Neural progenitor cell (in vitro differentiated cells): Measurements from ENCODE around the gene SNTG2. TPM values are rescaled to one million over a fixed set of nuclear protein-coding genes. Genes with fewer than 3 reads are reported as not detected.

ENCODE experiments used
- DNase-seq: peaks from one replicate; pipeline ENCODE4 v3.0.0-alpha.2; 2016; ENCODE audit warnings: low spot score
- H2AFZ ChIP-seq: fragments of 200-600 bp; sonication (generic); replicated peaks from 2 replicates; pipeline ENCODE4 v1.6.1; 2016; ENCODE audit warnings: antibody characterized with exemption
- H3F3A ChIP-seq: fragments of 200-600 bp; sonication (generic); 2 replicates; pipeline ENCODE4 v1.6.1; 2016; ENCODE audit warnings: antibody characterized with exemption, low read depth
- H3K27ac ChIP-seq: fragments of 200-600 bp; sonication (generic); 2 replicates; pipeline ENCODE4 v1.5.1; 2016; ENCODE audit warnings: mild to moderate bottlenecking
- H3K27me3 ChIP-seq: fragments of 200-600 bp; sonication (generic); 2 replicates; pipeline ENCODE4 v1.6.1; 2016; ENCODE audit warnings: mild to moderate bottlenecking, moderate library complexity
- H3K36me3 ChIP-seq: fragments of 200-600 bp; sonication (generic); 2 replicates; pipeline ENCODE4 v1.5.1; 2016
- H3K4me1 ChIP-seq: fragments of 200-600 bp; sonication (generic); 2 replicates; pipeline ENCODE4 v1.6.1; 2016; ENCODE audit warnings: mixed run types
- H3K4me2 ChIP-seq: fragments of 200-600 bp; sonication (generic); 2 replicates; pipeline ENCODE4 v1.6.1; 2016
- H3K4me3 ChIP-seq: fragments of 200-600 bp; sonication (generic); 2 replicates; pipeline ENCODE4 v1.5.1; 2016
- H3K79me2 ChIP-seq: fragments of 200-600 bp; sonication (generic); 2 replicates; pipeline ENCODE4 v1.6.1; 2016; ENCODE audit warnings: low read depth
- H3K9ac ChIP-seq: fragments of 200-600 bp; sonication (generic); 2 replicates; pipeline ENCODE4 v1.6.1; 2016
- H3K9me3 ChIP-seq: fragments of 200-600 bp; sonication (generic); 2 replicates; pipeline ENCODE4 v1.5.1; 2016; ENCODE audit warnings: low read depth
- H4K20me1 ChIP-seq: fragments of 200-600 bp; sonication (generic); 2 replicates; pipeline ENCODE4 v1.6.1; 2016; ENCODE audit warnings: low read depth
- H3K27ac Mint-ChIP-seq: 3 replicates; pipeline ENCODE4 v1.8.0; 2021; ENCODE audit warnings: mixed read lengths
- H3K27me3 Mint-ChIP-seq: 2 replicates; pipeline ENCODE4 v1.8.0; 2022; ENCODE audit warnings: low read depth, mild to moderate bottlenecking, inconsistent platforms, moderate library complexity, mixed read lengths; ENCODE audit not compliant: insufficient read depth
- H3K36me3 Mint-ChIP-seq: 3 replicates; pipeline ENCODE4 v1.8.0; 2021; ENCODE audit warnings: mixed read lengths
- H3K4me1 Mint-ChIP-seq: 3 replicates; pipeline ENCODE4 v1.8.0; 2021; ENCODE audit warnings: mixed read lengths
- H3K4me3 Mint-ChIP-seq: 3 replicates; pipeline ENCODE4 v1.8.0; 2021; ENCODE audit warnings: mild to moderate bottlenecking, moderate library complexity, mixed read lengths
- H3K9me3 Mint-ChIP-seq: 3 replicates; pipeline ENCODE4 v1.8.0; 2020; ENCODE audit warnings: mixed read lengths
- EZH2 ChIP-seq: fragments of 200-600 bp; sonication (generic); IDR thresholded peaks from 2 replicates; pipeline ENCODE4 v1.6.1; 2017; ENCODE audit warnings: antibody characterized with exemption, mild to moderate bottlenecking, moderate library complexity
- EZH2phosphoT487 ChIP-seq: fragments of 200-600 bp; sonication (generic); IDR thresholded peaks from 2 replicates; pipeline ENCODE4 v1.6.1; 2017; ENCODE audit warnings: antibody characterized with exemption
- total RNA-seq: library from RNA; depleted of rRNA; stranded (reverse); fragments of >200 nt; gene quantifications from 2 replicates; pipeline ENCODE4 v1.2.3, GENCODE V29; 2015; ENCODE audit warnings: low replicate concordance
- TF ChIP-seq, protein P1 (sequence below): fragments of 200-600 bp; sonication (generic); IDR thresholded peaks from 2 replicates; pipeline ENCODE4 v1.5.1; 2017; ENCODE audit warnings: antibody characterized with exemption, mild to moderate bottlenecking

Gene SNTG2
- total RNA-seq, 1 donor from 2014 or later, result 1.1 TPM

DNA sequence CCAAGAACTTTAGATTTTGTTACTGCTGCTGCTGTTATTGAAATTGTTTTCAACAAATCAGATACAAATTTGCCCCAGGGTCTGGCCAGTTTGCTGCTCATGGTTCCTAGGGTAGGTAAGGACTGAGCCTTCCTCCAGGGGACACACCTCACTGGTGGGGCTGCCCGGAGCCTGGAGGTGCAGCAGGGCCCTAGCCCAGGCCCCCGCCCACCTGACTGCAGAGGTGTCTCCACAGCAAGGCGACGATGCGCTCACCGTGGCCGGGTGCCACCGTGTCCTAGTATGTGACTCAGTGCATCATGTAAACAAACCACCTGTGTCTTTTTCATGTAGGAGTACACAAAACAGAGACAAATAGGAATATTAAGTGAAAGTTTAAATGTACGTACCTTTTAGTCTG lies 309.1 kb downstream of the SNTG2 start:
- H3K27me3 Mint-ChIP-seq, result no peaks in the 10 kb centered on the region
- no peak overlapping the region for H3K27ac Mint-ChIP-seq
- H3K36me3 Mint-ChIP-seq, result no peaks in the 10 kb centered on the region
- no peaks in the 10 kb centered on the region for H3F3A ChIP-seq
- no peak overlapping the region for H3K4me2 ChIP-seq
- no peaks in the 10 kb centered on the region for H3K4me1 ChIP-seq
- H3K9me3 Mint-ChIP-seq, result no peaks in the 10 kb centered on the region
- DNase-seq, result no peak
- no peak overlapping the region for H3K4me3 ChIP-seq
- no peak for TF ChIP-seq EZH2phosphoT487
- TF ChIP-seq, protein P1, sequence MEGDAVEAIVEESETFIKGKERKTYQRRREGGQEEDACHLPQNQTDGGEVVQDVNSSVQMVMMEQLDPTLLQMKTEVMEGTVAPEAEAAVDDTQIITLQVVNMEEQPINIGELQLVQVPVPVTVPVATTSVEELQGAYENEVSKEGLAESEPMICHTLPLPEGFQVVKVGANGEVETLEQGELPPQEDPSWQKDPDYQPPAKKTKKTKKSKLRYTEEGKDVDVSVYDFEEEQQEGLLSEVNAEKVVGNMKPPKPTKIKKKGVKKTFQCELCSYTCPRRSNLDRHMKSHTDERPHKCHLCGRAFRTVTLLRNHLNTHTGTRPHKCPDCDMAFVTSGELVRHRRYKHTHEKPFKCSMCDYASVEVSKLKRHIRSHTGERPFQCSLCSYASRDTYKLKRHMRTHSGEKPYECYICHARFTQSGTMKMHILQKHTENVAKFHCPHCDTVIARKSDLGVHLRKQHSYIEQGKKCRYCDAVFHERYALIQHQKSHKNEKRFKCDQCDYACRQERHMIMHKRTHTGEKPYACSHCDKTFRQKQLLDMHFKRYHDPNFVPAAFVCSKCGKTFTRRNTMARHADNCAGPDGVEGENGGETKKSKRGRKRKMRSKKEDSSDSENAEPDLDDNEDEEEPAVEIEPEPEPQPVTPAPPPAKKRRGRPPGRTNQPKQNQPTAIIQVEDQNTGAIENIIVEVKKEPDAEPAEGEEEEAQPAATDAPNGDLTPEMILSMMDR, result no peak
- TF ChIP-seq EZH2, result no peak
- H3K79me2 ChIP-seq, result no peaks in the 10 kb centered on the region
- no peaks in the 10 kb centered on the region for H3K36me3 ChIP-seq
- H3K27me3 ChIP-seq, result no peaks in the 10 kb centered on the region
- H3K9ac ChIP-seq, result no peak overlapping the region
- H4K20me1 ChIP-seq, result no peaks in the 10 kb centered on the region
- no peaks in the 10 kb centered on the region for H3K9me3 ChIP-seq
- H2AFZ ChIP-seq, result no peak overlapping the region
- peaks cover 6% of the 10 kb centered on the region for H3K4me1 Mint-ChIP-seq
- no peak overlapping the region for H3K4me3 Mint-ChIP-seq
- no peak overlapping the region for H3K27ac ChIP-seq

DNA sequence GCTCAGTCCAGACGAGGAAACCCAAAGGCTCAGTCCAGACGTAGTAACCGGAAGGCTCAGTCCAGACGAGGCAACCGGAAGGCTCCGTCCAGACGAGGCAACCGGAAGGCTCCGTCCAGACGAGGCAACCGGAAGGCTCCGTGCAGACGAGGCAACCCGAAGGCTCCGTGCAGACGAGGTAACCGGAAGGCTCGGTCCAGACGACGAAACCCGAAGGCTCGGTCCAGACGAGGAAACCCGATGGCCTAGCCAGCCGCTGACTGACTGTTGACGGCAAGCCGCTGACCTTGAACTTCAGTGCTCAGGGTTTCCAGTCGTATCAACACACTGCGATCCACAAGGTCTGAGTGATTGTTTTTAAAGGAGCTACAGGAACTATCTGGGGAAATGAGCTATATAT lies 312.0 kb downstream of the SNTG2 start:
- H3K36me3 Mint-ChIP-seq, result no peaks in the 10 kb centered on the region
- no peak overlapping the region for H3K4me3 Mint-ChIP-seq
- no peak overlapping the region for H3K27ac Mint-ChIP-seq

DNA sequence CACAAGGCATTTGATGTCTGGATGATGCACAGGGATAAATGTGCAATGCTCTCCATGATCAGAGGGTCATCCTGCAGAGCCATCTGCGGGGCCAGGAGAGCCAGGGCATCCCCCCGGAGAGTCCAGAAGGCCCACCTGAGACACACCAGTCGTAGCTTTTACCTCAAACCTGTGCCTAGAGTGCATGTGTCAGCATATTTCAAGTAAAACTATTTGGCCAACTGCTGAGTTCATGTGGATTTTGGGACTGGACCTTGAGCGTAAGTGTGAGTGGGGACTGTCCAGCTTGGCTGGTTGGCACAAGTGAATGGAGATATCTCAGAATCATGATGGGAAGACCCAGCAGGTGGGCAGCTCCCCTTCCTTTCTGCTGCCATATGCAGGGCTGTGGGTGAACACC lies 314.8 kb downstream of the SNTG2 start:
- no peaks in the 10 kb centered on the region for H3K27me3 Mint-ChIP-seq
- Histone ChIP-seq H3F3A (no peaks in the 10 kb centered on the region), H3K9me3 (no peaks in the 10 kb centered on the region), H2AFZ (no peak overlapping the region), H3K36me3 (no peaks in the 10 kb centered on the region), H3K27ac (no peak overlapping the region), H3K79me2 (no peaks in the 10 kb centered on the region), H3K4me2 (no peak overlapping the region), H4K20me1 (no peaks in the 10 kb centered on the region), H3K27me3 (no peaks in the 10 kb centered on the region), H3K4me1 (no peaks in the 10 kb centered on the region), H3K4me3 (no peak overlapping the region), H3K9ac (no peak overlapping the region)
- no peaks in the 10 kb centered on the region for H3K36me3 Mint-ChIP-seq
- no peak overlapping the region for H3K4me3 Mint-ChIP-seq
- no peaks in the 10 kb centered on the region for H3K9me3 Mint-ChIP-seq
- H3K4me1 Mint-ChIP-seq, result no peaks in the 10 kb centered on the region
- no peak overlapping the region for H3K27ac Mint-ChIP-seq
- DNase-seq, result no peak
- TF ChIP-seq, protein P1, result no peak
- no peak for TF ChIP-seq EZH2
- no peak for TF ChIP-seq EZH2phosphoT487

More for the DNA sequence above, 312.0 kb downstream of the SNTG2 start:
- no peaks in the 10 kb centered on the region for H3K36me3 ChIP-seq
- TF ChIP-seq EZH2phosphoT487 (no peak), EZH2 (no peak)
- TF ChIP-seq, protein P1, result no peak
- H3K4me2 ChIP-seq, result no peak overlapping the region
- H3K27me3 Mint-ChIP-seq, result no peaks in the 10 kb centered on the region
- H3K27ac ChIP-seq, result no peak overlapping the region
- no peaks in the 10 kb centered on the region for H3K79me2 ChIP-seq
- H3K4me3 ChIP-seq, result no peak overlapping the region
- no peak overlapping the region for H3K9ac ChIP-seq
- H3F3A ChIP-seq, result no peaks in the 10 kb centered on the region
- no peaks in the 10 kb centered on the region for H3K4me1 Mint-ChIP-seq
- no peaks in the 10 kb centered on the region for H3K27me3 ChIP-seq
- no peaks in the 10 kb centered on the region for H3K9me3 Mint-ChIP-seq
- no peak for DNase-seq
- no peak overlapping the region for H2AFZ ChIP-seq
- H3K9me3 ChIP-seq, result no peaks in the 10 kb centered on the region
- H4K20me1 ChIP-seq, result no peaks in the 10 kb centered on the region
- H3K4me1 ChIP-seq, result no peaks in the 10 kb centered on the region
